ENCODE measurements around the gene OR2B2.
"Not testable (repeated sequence)": the region's sequence is repeated elsewhere in the genome, so short reads cannot be mapped to it uniquely, and the experiment has no call there.

The OR2B2 gene

DNA sequence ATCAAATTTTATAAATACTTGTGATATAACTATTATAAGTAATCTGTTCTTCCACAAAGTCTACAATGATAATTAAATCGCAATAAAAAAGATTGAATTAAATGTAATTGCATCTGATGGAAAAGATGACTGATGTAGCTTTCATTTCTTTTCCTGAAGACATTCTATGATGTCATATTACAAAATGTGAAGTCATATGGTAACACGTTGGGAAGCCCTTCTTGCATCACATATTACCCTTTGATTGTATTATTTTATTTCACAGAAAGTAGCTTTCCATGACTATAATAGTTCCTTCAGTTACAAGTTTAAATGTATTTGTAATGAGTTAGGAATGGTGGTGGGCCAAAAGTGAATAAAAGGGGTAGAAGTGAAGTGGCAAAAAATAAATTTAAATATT is 19.0 kb upstream of the OR2B2 start:
- H3K4me3 ChIP-seq (ENCODE audit: low read depth, low read length) = no peak overlapping the region
- no peak for DNase-seq (ENCODE audit: low read depth)
- TF ChIP-seq, protein P1, sequence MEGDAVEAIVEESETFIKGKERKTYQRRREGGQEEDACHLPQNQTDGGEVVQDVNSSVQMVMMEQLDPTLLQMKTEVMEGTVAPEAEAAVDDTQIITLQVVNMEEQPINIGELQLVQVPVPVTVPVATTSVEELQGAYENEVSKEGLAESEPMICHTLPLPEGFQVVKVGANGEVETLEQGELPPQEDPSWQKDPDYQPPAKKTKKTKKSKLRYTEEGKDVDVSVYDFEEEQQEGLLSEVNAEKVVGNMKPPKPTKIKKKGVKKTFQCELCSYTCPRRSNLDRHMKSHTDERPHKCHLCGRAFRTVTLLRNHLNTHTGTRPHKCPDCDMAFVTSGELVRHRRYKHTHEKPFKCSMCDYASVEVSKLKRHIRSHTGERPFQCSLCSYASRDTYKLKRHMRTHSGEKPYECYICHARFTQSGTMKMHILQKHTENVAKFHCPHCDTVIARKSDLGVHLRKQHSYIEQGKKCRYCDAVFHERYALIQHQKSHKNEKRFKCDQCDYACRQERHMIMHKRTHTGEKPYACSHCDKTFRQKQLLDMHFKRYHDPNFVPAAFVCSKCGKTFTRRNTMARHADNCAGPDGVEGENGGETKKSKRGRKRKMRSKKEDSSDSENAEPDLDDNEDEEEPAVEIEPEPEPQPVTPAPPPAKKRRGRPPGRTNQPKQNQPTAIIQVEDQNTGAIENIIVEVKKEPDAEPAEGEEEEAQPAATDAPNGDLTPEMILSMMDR (IDR thresholded peaks at IDR 0.05; ENCODE audit: insufficient read depth, low read depth, low read length, missing control alignments) = no peak

DNA sequence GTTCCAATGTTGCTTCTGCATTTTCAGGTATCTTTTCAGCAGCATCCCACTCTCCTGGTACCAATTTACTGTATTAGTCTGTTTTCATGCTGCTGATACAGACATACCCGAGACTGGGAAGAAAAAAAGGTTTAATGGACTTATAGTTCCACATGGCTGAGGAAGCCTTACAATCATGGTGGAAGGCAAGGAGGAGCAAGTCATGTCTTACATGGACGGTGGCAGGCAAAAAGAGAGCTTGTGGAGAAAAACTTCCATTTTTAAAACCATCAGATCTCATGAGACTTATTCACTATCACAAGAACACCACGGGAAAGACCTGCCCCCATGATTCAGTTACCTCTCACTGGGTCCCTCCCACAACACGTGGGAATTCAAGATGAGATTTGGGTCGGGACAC is 17.7 kb upstream of the OR2B2 start:
- not testable (repeated sequence) for DNase-seq (ENCODE audit: low read depth); H3K4me3 ChIP-seq (ENCODE audit: low read depth, low read length)

DNA sequence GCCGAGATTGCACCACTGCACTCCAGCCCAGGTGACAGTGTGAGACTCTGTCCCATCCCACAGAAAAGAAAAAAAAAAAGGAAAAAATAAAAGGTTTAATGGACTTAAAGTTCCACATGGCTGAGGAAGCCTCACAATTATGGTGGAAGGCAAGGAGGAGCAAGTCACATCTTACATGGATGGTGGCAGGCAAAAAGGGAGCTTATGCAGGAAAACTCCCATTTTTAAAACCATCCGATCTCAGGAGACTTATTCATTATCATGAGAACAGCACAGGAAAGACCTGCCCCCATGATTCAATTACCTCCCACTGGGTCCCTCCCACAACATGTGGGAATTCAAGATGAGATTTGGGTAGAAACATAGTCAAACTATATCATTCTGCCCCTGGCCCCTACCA is 15.8 kb upstream of the OR2B2 start:
- DNase-seq (ENCODE audit: low read depth); H3K4me3 ChIP-seq (ENCODE audit: low read depth, low read length): not testable (repeated sequence)

DNA sequence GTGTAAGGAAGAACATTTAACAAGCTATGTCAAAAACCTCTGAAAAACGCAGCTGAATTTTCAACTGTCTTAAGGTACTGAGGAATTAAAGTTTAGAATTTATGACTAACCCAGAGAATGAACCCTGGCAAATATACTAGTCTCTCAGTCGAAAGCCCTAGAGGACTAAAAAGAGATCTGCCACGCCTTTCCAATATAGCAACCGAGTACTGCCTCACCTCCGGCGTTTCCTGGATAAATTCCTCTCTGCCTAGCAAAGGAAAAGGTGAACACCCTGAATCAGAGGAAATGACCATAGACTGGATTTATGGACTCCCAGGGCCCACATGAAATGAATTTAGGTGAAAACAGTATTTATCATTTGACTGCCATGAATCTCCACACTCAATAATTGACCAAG is 12.0 kb upstream of the OR2B2 start:
- H3K4me3 ChIP-seq (ENCODE audit: low read depth, low read length) = no peak overlapping the region
- DNase-seq (ENCODE audit: low read depth) = no peak
- TF ChIP-seq, protein P1 (IDR thresholded peaks at IDR 0.05; ENCODE audit: insufficient read depth, low read depth, low read length, missing control alignments) = no peak

DNA sequence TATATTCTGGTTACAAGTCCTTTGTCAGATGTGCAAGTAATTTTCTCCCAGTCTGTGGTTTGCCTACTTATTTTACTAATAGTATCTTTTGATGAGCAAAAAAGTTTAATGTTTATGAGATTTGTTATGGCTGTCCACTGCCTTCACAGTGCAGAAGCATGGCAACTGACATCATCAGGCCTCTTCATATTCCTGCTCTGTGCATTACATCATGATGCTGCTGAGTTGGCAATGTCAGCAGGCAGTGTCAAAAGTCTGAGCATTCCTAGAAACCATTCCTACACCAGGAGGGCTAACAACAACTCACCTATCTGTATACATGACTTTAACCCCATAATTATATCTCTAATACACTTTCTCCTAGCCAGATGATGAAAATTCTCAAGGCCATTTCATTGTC is 10.8 kb upstream of the OR2B2 start:
- no peak overlapping the region for H3K4me3 ChIP-seq (ENCODE audit: low read depth, low read length)
- TF ChIP-seq, protein P1 (IDR thresholded peaks at IDR 0.05; ENCODE audit: insufficient read depth, low read depth, low read length, missing control alignments) = no peak
- DNase-seq (ENCODE audit: low read depth) = no peak

DNA sequence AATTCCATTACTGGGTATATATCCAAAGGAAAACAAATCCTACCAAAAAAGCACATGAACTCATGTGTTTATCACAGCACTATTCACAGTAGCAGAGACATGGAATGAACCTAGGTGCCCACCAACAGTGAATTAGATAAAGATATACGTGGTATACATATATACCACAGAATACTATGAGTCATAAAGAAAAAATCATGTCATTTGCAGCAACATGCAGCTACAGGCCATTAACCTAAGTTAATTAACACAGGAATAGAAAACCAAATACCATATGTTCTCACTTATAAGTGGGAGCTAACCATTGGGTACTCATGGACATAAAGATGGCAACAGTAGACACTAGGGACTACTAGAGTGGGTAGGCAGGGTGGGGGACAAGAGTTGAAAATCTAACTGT is 4.2 kb downstream of the OR2B2 start:
- TF ChIP-seq, protein P1 (IDR thresholded peaks at IDR 0.05; ENCODE audit: insufficient read depth, low read depth, low read length, missing control alignments) = no peak

DNA sequence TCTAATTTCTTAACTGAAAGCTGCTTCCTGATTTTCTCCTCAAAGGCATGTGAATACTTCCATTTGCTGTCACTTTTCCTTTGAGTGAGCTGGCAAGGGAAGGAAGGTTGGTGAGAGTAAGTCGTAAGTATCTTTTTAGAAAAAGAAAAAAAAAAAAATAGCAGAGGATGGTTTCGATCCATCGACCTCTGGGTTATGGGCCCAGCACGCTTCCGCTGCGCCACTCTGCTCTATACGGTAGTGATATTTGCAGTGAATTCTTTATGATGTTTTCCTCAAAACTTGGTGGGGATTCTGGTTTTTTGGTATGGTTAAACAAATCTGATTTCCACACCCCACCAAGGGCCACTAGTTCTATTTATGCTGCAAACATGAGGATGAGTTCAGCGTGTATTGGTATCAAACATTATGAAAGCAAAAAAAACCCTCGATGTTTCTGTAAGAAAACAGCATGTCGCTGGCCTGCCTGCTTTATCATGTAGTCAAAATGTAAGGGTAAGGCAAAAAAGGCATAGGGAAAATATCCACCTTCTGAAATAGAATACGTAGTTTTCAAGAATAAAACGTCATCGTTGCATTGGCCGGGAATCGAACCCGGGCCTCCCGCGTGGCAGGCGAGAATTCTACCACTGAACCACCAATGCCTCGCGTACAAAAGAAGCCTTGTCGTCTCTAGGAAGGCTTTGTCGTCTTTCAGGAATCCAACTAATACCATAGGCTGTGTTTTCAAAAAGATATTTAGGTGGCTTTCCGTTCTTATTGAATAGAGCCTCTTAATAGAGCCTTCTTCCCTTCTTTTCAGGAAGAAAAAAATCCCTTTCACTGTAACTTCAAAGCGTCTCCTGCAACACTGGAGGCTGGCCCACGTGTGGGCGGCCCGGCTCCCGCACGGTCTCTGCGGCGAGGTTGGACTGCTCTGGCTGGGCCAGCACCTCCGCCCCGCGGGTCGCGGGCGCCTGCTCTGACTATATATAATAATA is 9.6 kb downstream of the OR2B2 start:
- peak overlapping the region; percentile 52 for H3K4me3 ChIP-seq (ENCODE audit: low read depth, low read length)
- peak; percentile 84 for DNase-seq (ENCODE audit: low read depth)
- TF ChIP-seq, protein P1 (IDR thresholded peaks at IDR 0.05; ENCODE audit: insufficient read depth, low read depth, low read length, missing control alignments) = no peak

More for the DNA sequence above, 4.2 kb downstream of the OR2B2 start:
- no peak for DNase-seq (ENCODE audit: low read depth)
- H3K4me3 ChIP-seq (ENCODE audit: low read depth, low read length) = no peak overlapping the region

DNA sequence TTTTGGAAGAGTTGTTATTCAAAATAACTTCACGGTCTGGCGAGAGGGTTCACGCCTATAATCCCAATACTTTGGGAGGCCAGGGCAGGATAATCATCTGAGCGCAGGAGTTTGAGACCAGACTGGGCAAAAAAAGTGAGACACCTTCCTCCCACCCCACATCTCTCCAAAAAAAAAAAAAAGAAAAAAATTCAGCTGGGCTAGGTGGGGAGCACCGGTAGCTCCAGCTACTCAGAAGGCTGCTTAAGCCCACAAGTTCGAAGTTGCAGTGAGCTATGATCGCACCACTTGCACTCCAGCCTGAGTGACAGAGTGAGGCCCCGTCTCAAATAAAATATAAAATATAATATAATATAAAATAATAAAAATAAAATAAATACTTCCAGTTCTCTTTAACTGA is 10.4 kb downstream of the OR2B2 start:
- DNase-seq (ENCODE audit: low read depth) = peak; percentile 26
- peak overlapping the region; percentile 52; the same call in 1 of the 2 replicates for H3K4me3 ChIP-seq (ENCODE audit: low read depth, low read length)
- TF ChIP-seq, protein P1 (IDR thresholded peaks at IDR 0.05; ENCODE audit: insufficient read depth, low read depth, low read length, missing control alignments) = no peak

DNA sequence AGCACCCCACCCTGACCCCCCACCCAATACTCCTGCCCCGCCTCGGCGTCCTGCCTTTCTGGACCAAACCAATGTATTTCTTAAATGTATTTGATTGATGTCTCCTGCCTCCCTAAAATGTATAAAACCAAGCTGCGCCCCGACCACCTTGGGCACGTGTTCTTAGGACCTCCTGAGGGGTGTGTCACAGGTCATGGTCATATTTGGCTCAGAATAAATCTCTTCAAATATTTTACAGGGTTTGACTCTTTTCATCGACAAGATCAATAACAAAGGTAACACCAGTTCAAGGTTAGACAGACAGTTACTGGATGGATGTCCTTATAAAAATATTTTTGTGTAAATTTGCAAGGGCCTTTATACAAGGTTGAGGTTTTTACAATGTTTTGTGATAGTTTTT is 12.0 kb downstream of the OR2B2 start:
- DNase-seq (ENCODE audit: low read depth); H3K4me3 ChIP-seq (ENCODE audit: low read depth, low read length): not testable (repeated sequence)

Data from GM12865 (cell line).